AG04449 (cell line): ENCODE data around the gene H19.

Source experiments
- CTCF ChIA-PET: fragments of 350-600 bp; formaldehyde crosslinking; extraction: SDS; loops from one replicate; lab custom pipeline; 2021; ENCODE audit warnings: antibody characterized with exemption; lab: Yijun Ruan, JAX
- POLR2A ChIA-PET: fragments of 400-600, 350-600 bp; formaldehyde crosslinking; extraction: SDS; loops from one replicate; lab custom pipeline; 2020; ENCODE audit warnings: antibody characterized with exemption, inconsistent platforms; lab: Yijun Ruan, JAX
- DNase-seq: peaks from one replicate; pipeline ENCODE4 v3.0.0-alpha.2; 2010; ENCODE audit warnings: low read depth, low spot score
- H3K4me3 ChIP-seq: 2 replicates; pipeline ENCODE4 v1.5.1; 2011; ENCODE audit warnings: low read depth, mild to moderate bottlenecking, control low read depth, low read length
- CTCF ChIP-seq: IDR thresholded peaks from one replicate; pipeline ENCODE4 v1.5.1; 2011; ENCODE audit warnings: mild to moderate bottlenecking, moderate library complexity, low read length, control low read depth, inconsistent platforms; ENCODE audit not compliant: insufficient read depth; ENCODE audit errors: missing control alignments

The H19 gene

DNA sequence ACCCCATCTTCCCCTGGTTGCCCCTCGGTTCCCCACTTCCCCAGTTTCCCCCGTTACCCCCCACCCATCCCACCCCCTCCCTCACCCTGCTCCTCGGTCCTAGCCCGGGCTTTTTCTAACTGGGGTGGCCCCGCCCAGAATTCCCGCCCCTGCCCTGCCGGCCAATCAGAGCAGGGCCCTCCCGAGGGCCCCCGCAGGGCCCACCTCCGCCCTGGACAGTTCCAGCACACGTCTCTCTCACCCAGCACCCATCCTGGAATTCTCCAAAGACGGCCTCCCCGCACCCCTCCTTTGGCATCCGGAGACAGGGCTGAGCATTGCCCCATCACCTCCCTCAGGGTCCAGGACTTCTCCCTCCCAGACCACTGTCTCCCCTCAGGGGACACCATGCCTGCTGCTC, at the start of gene H19:
Gene H19 (minus strand): TSS at position 88 of the 400 bp plus-strand sequence.
- CTCF ChIA-PET: interaction anchor here (0.7 to 3.3 kb wide), 13 partner anchors 28 to 345 kb away, joined by 3 to 22 read pairs (median 5); partner anchors contain the start of gene KRTAP5-6
- DNase-seq: no peak
- TF ChIP-seq CTCF: no peak
- no peak within 1 kb of the TSS for H3K4me3 ChIP-seq
- POLR2A ChIA-PET: no interaction called here

- no peak for TF ChIP-seq CTCF
- ChIA-PET POLR2A (no interaction called here), CTCF (no interaction called here)
- DNase-seq: no peak
- H3K4me3 ChIP-seq: no peak overlapping the region
Observed at GRCh38 chr11:2041963-2042362, 44.3 kb upstream of the H19 start.

GRCh38 chr11:2041153-2041552, 43.5 kb upstream of the H19 start:
- CTCF ChIA-PET: interaction anchor here (21.3 kb wide), 1 partner anchor 111 kb away, joined by 1226 read pairs; no protein-coding TSS in a partner anchor
- POLR2A ChIA-PET: no interaction called here
- no peak for TF ChIP-seq CTCF
- no peak for DNase-seq
- H3K4me3 ChIP-seq: no peak overlapping the region

DNA sequence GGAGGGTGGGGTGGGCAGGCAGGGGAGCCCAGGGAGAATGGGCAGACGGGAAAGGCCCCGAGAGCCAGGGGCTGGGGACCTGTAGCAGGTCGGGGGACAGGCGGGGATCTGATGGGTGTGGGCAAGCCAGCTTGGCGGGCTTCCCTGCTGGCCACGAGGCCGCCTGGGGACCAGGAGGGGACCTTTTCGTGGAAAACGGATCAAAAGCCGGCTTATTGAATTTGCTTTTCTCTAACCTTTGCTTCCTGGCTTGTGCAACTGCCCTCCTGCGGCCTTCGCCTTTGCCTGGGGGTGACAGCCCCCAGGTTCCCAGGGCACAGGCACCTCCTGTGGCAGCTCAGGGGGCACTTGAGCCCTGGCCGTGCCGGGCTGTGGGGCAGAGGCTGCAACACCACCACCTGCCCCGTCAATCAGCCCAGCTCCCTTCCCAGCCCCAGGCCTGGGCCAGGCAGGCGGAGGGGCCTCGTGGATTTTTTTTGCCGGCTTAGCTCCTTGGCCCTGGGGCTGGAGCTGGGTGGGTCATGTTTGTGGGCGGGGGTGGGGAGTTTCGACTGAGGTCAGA, 41.6 kb upstream of the H19 start:
- TF ChIP-seq CTCF: no peak
- POLR2A ChIA-PET: interaction anchor here (0.7 kb wide), 1 partner anchor 182 kb away, joined by 3 read pairs; no protein-coding TSS in a partner anchor

GRCh38 chr11:2036863-2037486, 39.3 kb upstream of the H19 start:
- DNase-seq: no peak
- TF ChIP-seq CTCF: no peak
- H3K4me3 ChIP-seq: no peak overlapping the region
- ChIA-PET POLR2A (interaction anchor here (1.2 kb wide), 1 partner anchor 114 kb away, joined by 5 read pairs; no protein-coding TSS in a partner anchor), CTCF (interaction anchor here (0.8 to 21.3 kb wide), 28 partner anchors 12 to 396 kb away, joined by 3 to 1226 read pairs (median 4); partner anchors contain the start of gene IGF2)

More for the DNA sequence above, 41.6 kb upstream of the H19 start:
- CTCF ChIA-PET: interaction anchor here (1.3 to 21.3 kb wide), 3 partner anchors 14 to 113 kb away, joined by 4 to 1226 read pairs (median 47); no protein-coding TSS in a partner anchor
- H3K4me3 ChIP-seq: no peak overlapping the region
- DNase-seq: no peak

DNA sequence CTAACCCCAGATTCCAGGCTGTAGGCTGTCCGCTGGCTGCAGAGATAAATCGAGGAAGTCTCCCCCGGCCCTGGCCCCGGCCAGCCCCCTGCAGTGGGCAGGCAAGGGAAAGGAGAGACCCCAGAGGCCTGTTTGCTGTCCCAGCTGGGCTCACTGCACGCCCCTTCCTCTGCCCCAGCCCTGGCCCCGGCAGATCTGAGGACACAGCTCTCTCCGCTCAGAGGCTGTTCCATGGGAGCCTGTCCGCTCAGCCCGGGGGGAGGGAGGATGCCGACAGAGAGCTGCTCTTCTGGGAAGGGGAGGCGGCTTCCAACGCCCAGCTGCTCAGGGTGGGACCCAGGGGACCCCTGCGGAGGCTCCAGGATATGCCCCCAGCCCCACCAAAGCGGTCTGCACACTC, 37.7 kb upstream of the H19 start:
- H3K4me3 ChIP-seq: no peak overlapping the region
- DNase-seq: no peak
- POLR2A ChIA-PET: no interaction called here
- no peak for TF ChIP-seq CTCF
- CTCF ChIA-PET: interaction anchor here (0.9 to 21.3 kb wide), 11 partner anchors 10 to 381 kb away, joined by 3 to 1226 read pairs (median 6); no protein-coding TSS in a partner anchor
